Esophagus squamous epithelium (tissue), 4 donors: Measurements from ENCODE around the gene ECT2.

Experiments used
- CTCF ChIP-seq, 6 experiments: fragments of 450-650 bp in 4 of 6; fragments of 200-600 bp in 2 of 6; sonication (generic) in 2 of 6; IDR thresholded peaks; one replicate each; pipeline ENCODE4 v1.5.1; 2016 to 2019; ENCODE audit warnings: antibody characterized with exemption in 6 of 6, mild to moderate bottlenecking in 4 of 6, moderate library complexity in 4 of 6
- POLR2A ChIP-seq, 4 donors: fragments of 450-650 bp; IDR thresholded peaks; one replicate each; pipeline ENCODE4 v1.6.1; 2017; ENCODE audit warnings: antibody characterized with exemption in 4 of 4, mild to moderate bottlenecking in 4 of 4, moderate library complexity in 3 of 4

GRCh38 chr3:172799246-172799645 lies 48.7 kb downstream of the ECT2 start:
- TF ChIP-seq CTCF (IDR thresholded peaks at IDR 0.05) (no peak), POLR2A (IDR thresholded peaks at IDR 0.05) (no peak)
